Prostate gland (tissue), 2 donors: ENCODE results near the gene KAZN. TPM values are rescaled to one million over a fixed set of nuclear protein-coding genes. Genes with fewer than 3 reads are reported as not detected.

Experiments
- DNase-seq: peaks from one replicate; pipeline ENCODE4 v3.0.0-alpha.2; 2019; ENCODE audit warnings: low spot score
- H3K27ac ChIP-seq, 2 donors: fragments of 200-600 bp; sonication (generic); 2 replicates each; pipeline ENCODE4 v1.5.1; 2017 to 2019
- H3K27me3 ChIP-seq: fragments of 200-600 bp; sonication (generic); replicated peaks from 2 replicates; pipeline ENCODE4 v1.5.1; 2019; ENCODE audit not compliant: insufficient read depth
- H3K36me3 ChIP-seq, 2 donors: fragments of 200-600 bp; sonication (generic); 1 replicate in 1 of 2; 2 replicates in 1 of 2; pipeline versions ENCODE4 v1.5.1 to v1.8.1; 2017 to 2019
- H3K4me1 ChIP-seq: fragments of 200-600 bp; sonication (generic); replicated peaks from 2 replicates; pipeline ENCODE4 v1.5.1; 2019
- H3K4me3 ChIP-seq, 2 donors: fragments of 200-600 bp; sonication (generic); 2 replicates each; pipeline ENCODE4 v1.5.1; 2017 to 2019
- H3K9me3 ChIP-seq: fragments of 200-600 bp; sonication (generic); 2 replicates; pipeline ENCODE4 v1.5.1; 2017
- POLR2A ChIP-seq: fragments of 450-650 bp; IDR thresholded peaks from one replicate; pipeline ENCODE4 v1.6.1; 2016; ENCODE audit warnings: antibody characterized with exemption, mild to moderate bottlenecking
- POLR2AphosphoS5 ChIP-seq: sonication (generic); formaldehyde crosslinking; IDR thresholded peaks from one replicate; pipeline ENCODE4 v1.6.1; 2017; ENCODE audit warnings: antibody characterized with exemption
- WGBS: methylation state at CpG from one replicate; pipeline ENCODE4 v1.1.5; 2018; 5-methylcytosine and 5-hydroxymethylcytosine counted together
- intact Hi-C: fragments of 100-400 bp; cut with DNase I; formaldehyde crosslinking; loops from one replicate; pipeline ENCODE4 v1.14.2; 2022
- total RNA-seq, 2 donors: library from RNA; depleted of rRNA; stranded (reverse); fragments of >200 nt; gene quantifications; one replicate each; pipeline ENCODE4 v1.1.0, GENCODE V29; 2016
- TF ChIP-seq, protein P1 (sequence below), 4 experiments: fragments of 200-600 bp in 2 of 4; fragments of 450-650 bp in 2 of 4; sonication (generic) in 2 of 4; IDR thresholded peaks; 1 replicate in 3 of 4; 2 replicates in 1 of 4; pipeline ENCODE4 v1.5.1; 2016 to 2019; ENCODE audit warnings: antibody characterized with exemption in 4 of 4, mild to moderate bottlenecking in 2 of 4, moderate library complexity in 2 of 4

KAZN gene
- total RNA-seq, 2 donors from 2014 or later: 8.3 to 12.7 TPM

DNA sequence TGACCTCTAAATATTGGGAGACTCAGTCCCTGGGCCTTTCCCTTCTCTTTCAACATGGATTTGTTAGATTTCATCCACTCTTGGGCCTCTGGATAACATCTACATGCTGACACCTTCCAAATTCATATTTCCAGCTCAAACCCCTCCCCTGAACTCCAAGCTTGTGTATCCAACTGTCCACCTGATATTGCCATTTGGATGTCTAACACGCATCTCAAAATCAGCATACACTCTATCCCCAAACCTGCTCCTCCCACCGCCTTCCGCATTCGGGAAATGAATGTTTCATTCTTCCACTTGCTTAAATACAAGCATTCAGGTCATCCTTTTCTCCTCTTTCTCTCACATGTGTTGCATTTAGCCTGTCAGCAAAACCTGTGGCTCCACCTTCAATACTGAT is 17.5 kb upstream of the KAZN start:
- no peak overlapping the region for H3K27ac ChIP-seq
- no peaks in the 10 kb centered on the region for H3K27me3 ChIP-seq
- TF ChIP-seq POLR2A (no peak), POLR2AphosphoS5 (no peak)
- TF ChIP-seq, protein P1, sequence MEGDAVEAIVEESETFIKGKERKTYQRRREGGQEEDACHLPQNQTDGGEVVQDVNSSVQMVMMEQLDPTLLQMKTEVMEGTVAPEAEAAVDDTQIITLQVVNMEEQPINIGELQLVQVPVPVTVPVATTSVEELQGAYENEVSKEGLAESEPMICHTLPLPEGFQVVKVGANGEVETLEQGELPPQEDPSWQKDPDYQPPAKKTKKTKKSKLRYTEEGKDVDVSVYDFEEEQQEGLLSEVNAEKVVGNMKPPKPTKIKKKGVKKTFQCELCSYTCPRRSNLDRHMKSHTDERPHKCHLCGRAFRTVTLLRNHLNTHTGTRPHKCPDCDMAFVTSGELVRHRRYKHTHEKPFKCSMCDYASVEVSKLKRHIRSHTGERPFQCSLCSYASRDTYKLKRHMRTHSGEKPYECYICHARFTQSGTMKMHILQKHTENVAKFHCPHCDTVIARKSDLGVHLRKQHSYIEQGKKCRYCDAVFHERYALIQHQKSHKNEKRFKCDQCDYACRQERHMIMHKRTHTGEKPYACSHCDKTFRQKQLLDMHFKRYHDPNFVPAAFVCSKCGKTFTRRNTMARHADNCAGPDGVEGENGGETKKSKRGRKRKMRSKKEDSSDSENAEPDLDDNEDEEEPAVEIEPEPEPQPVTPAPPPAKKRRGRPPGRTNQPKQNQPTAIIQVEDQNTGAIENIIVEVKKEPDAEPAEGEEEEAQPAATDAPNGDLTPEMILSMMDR (IDR thresholded peaks at IDR 0.05): no peak
- H3K4me1 ChIP-seq: no peaks in the 10 kb centered on the region
- 98% methylated on average over 4 of the region's 4 CpGs for WGBS
- H3K4me3 ChIP-seq: no peak overlapping the region
- intact Hi-C loops: no loop called here
- no peaks in the 10 kb centered on the region for H3K36me3 ChIP-seq
- no peak for DNase-seq
- H3K9me3 ChIP-seq: no peaks in the 10 kb centered on the region

DNA sequence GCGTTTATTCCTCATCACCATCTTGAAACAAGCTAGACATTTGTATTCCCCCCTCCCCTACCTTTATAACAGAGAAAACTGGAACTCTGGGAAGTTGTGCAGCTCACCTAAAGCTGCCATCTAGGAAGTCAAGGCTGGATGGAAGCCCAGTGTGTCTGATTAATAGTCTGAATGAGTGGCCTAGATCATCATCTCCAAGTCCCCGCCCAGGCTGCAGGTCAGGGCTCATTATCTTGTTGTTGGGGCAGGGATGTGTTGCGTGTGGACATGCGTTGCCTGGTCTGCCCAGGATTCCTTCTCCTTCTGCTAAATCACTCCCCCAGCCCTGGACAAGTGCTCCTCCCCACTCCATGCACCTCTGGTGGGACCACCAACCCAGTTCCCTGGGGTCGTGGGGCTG is 14.7 kb upstream of the KAZN start:
- no peaks in the 10 kb centered on the region for H3K9me3 ChIP-seq
- H3K27ac ChIP-seq: no peak overlapping the region
- H3K4me1 ChIP-seq: no peaks in the 10 kb centered on the region
- no peaks in the 10 kb centered on the region for H3K27me3 ChIP-seq
- no peak overlapping the region for H3K4me3 ChIP-seq
- TF ChIP-seq, protein P1 (IDR thresholded peaks at IDR 0.05): no peak
- no peak for TF ChIP-seq POLR2AphosphoS5
- no peak for TF ChIP-seq POLR2A
- H3K36me3 ChIP-seq: no peaks in the 10 kb centered on the region
- 87% methylated on average over 5 of the region's 5 CpGs for WGBS
- intact Hi-C loops: no loop called here
- no peak for DNase-seq

DNA sequence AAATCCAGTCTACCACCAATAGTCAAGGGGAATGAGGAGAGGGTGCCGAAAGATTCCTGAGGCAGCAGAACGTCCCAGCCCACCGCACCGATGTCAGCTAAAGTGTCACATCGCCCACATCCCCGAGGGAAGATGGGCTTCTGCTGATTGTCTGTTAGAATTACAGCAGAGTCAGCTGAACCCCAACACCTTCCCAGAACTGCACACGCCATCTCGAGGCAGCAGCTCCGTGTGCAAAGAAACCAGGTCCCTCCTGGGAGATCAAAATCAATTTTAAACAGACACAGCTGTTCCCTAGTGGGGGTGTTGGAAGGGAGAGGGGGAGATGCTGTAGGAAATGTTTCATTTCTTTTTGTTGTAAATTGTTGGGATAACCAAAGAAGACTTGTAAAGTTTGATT is 12.8 kb upstream of the KAZN start:
- H3K4me3 ChIP-seq: no peak overlapping the region
- no peaks in the 10 kb centered on the region for H3K9me3 ChIP-seq
- no peaks in the 10 kb centered on the region for H3K4me1 ChIP-seq
- WGBS: 50% methylated on average over 9 of the region's 9 CpGs
- H3K36me3 ChIP-seq: no peaks in the 10 kb centered on the region
- no peaks in the 10 kb centered on the region for H3K27me3 ChIP-seq
- no peak for DNase-seq
- intact Hi-C loops: no loop called here
- no peak overlapping the region for H3K27ac ChIP-seq
- TF ChIP-seq, protein P1 (IDR thresholded peaks at IDR 0.05): no peak

DNA sequence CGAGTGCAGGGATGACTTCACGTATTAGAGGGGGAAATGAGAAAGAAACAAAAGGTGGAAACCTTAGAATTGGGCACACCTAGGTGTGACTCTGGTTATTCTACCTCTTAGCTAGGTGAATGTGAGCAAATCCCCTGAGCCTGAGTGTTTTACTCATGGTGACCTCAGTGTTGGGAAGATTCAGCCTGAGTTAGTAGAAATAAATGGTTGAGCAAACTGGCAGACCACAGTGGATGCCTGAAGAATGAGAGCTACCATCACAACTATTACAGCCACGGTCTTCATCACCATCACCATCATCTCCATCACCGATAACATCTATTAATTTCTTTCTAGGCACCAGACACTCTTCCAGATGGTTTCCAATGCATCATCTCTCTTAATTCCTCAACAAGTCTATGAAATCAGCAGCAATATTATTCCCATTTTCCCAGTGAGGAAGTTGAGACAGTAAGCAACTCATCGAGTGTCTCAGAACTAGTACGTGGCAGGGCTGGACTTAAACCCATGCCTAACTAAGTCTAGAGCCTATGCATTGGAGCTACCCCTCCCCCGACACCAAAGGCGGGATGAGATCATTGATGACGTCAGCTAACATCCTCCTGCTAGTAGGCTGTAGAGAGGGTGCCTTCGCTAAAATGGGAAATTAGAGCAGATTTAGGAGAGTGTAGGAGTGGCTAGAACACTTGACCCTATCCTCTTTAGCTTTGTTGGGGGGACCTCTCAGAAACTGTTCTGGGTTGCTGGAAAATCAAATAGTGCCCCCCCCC is 7.9 kb upstream of the KAZN start:
- Histone ChIP-seq H3K36me3 (no peaks in the 10 kb centered on the region), H3K27ac (no peak overlapping the region), H3K27me3 (no peaks in the 10 kb centered on the region), H3K4me3 (no peak overlapping the region), H3K9me3 (no peaks in the 10 kb centered on the region), H3K4me1 (no peaks in the 10 kb centered on the region)
- 89% methylated on average over 10 of the region's 10 CpGs for WGBS
- TF ChIP-seq POLR2AphosphoS5 (no peak), POLR2A (no peak)
- TF ChIP-seq, protein P1 (IDR thresholded peaks at IDR 0.05): no peak
- no peak for DNase-seq
- intact Hi-C loops: no loop called here

DNA sequence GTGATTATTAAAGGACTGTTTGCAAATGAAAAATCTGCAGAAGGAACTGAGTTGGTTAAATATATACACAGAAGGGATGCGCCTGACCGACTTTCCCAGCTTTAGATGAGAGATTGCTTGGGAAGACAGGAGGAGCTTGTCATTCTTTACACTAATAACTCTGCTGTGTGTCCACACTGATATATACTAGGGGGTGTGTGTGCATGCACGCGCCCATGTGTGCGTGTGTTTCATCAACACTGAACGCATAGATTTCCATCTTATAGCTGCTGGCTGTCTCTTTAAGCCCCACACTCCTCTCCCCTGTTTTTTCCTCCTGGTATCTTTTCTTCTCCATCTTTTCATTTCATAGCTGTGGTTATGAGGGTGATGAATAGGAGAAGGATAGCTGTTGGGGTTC is 6.9 kb upstream of the KAZN start:
- Histone ChIP-seq H3K27ac (no peak overlapping the region), H3K4me1 (no peaks in the 10 kb centered on the region), H3K9me3 (no peaks in the 10 kb centered on the region), H3K27me3 (no peaks in the 10 kb centered on the region), H3K4me3 (no peak overlapping the region), H3K36me3 (no peaks in the 10 kb centered on the region)
- intact Hi-C loops: no loop called here
- WGBS: 68% methylated on average over 6 of the region's 6 CpGs
- no peak for DNase-seq
- TF ChIP-seq, protein P1 (IDR thresholded peaks at IDR 0.05): no peak
- TF ChIP-seq POLR2AphosphoS5 (no peak), POLR2A (no peak)
